DMS 273 treated with DMSO at 0.1 percent for 48 hours (cell line): ENCODE measurements around the gene CD93.

Experiments used
- DNase-seq: peaks from one replicate; lab custom pipeline; 2025; lab: John Stamatoyannopoulos, UW

CD93 gene

GRCh38 chr20:23120936-23121750 lies 35.0 kb upstream of the CD93 start:
- DNase-seq, result no peak

GRCh38 chr20:23120261-23120660 lies 34.1 kb upstream of the CD93 start:
- no peak for DNase-seq

- no peak for DNase-seq
Measured at GRCh38 chr20:23119456-23120216, 33.5 kb upstream of the CD93 start.

- DNase-seq, result no peak
Measured at GRCh38 chr20:23118766-23119165, 32.6 kb upstream of the CD93 start.

GRCh38 chr20:23118144-23118543 lies 32.0 kb upstream of the CD93 start:
- DNase-seq, result no peak

GRCh38 chr20:23117738-23118137 lies 31.6 kb upstream of the CD93 start:
- no peak for DNase-seq

- DNase-seq, result no peak
Measured at GRCh38 chr20:23116311-23117089, 30.4 kb upstream of the CD93 start.

GRCh38 chr20:23115822-23116221 lies 29.7 kb upstream of the CD93 start:
- no peak for DNase-seq

- DNase-seq, result no peak
Measured at GRCh38 chr20:23114448-23115082, 28.4 kb upstream of the CD93 start.

- DNase-seq, result no peak
Measured at GRCh38 chr20:23114018-23114417, 27.9 kb upstream of the CD93 start.

GRCh38 chr20:23112595-23112994 lies 26.5 kb upstream of the CD93 start:
- DNase-seq, result no peak

- DNase-seq, result no peak
Measured at GRCh38 chr20:23111944-23112342, 25.8 kb upstream of the CD93 start.

GRCh38 chr20:23111307-23111943 lies 25.3 kb upstream of the CD93 start:
- DNase-seq, result no peak

- no peak for DNase-seq
Measured at GRCh38 chr20:23108871-23109270, 22.7 kb upstream of the CD93 start.

GRCh38 chr20:23107466-23107865 lies 21.3 kb upstream of the CD93 start:
- no peak for DNase-seq

- DNase-seq, result no peak
Measured at GRCh38 chr20:23106271-23106851, 20.2 kb upstream of the CD93 start.

GRCh38 chr20:23105193-23105592 lies 19.1 kb upstream of the CD93 start:
- no peak for DNase-seq

- no peak for DNase-seq
Measured at GRCh38 chr20:23103284-23104018, 17.3 kb upstream of the CD93 start.

GRCh38 chr20:23101696-23102406 lies 15.7 kb upstream of the CD93 start:
- no peak for DNase-seq

GRCh38 chr20:23100720-23101107 lies 14.6 kb upstream of the CD93 start:
- DNase-seq, result no peak
